ENCODE results near the gene PPP1R14D.

The PPP1R14D gene

DNA sequence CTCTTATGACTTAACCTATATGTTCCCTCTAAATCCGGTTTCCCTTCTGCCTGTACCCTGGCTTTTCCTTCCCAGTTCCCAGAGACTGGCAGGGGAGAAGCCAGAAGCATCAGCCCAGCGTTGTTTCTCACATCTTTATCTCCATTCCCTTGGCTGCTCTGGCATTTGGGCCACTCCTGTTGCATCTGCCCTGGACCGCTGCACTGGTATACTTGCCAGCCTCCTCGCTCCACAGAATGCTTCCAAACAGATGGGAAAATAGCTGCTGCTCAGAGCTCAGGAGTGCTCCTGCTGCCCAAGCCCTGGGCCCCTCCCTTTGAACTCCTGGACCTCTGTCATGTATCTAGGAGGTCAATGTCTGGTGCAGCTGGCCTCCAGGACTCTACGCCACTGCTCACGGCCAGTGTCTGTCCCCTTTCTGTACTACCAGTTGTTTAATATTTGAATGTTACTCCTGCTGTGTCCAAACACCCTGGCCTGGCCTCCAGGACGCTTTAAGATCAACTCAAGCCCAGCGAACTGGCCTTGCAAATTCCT is 22.1 kb upstream of the PPP1R14D start:
- DNase-seq: no peak

DNA sequence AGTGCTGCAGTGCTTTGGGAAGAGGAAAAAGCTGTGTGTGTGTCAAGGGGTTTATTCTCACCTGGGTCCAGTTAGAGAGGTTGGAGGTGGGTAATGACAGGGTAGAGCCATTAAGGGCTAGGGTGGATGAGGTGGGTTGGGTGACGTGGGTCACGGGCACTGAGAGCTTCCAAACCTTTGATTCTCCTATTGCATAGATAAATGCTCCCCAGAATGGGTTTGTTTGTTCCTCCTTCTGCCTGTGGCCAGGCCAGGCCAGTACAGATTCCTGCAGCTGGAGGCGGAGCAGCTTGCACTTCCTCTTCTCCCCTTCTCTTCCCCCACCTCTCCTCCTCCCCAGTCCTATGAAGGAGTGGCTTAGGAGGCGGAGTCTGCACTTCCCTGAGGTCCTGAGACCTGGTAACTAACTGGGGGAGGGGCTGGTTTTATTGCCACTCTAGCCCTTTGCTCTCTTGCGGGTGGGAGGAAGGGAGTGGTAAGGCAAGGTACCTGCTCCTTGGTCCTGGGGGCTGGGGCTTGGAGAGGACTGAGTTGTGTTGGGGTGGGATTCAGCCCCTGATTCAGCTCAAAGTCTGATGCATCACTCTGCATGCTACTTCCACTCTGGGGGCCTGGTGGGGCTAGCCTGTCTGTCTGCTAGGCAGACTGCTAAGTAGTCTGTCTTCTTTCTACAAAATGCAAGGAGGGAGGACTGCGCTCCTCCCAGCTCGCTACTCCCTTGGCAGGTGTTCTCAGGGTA is 18.9 kb upstream of the PPP1R14D start:
- peak; percentile 32 for DNase-seq

- no peak for DNase-seq
Measured at GRCh38 chr15:40846841-40847222, 18.3 kb upstream of the PPP1R14D start.

GRCh38 chr15:40845511-40846284 is 17.2 kb upstream of the PPP1R14D start:
- no peak for DNase-seq

- DNase-seq: no peak
Measured at GRCh38 chr15:40845036-40845435, 16.5 kb upstream of the PPP1R14D start.

- DNase-seq: peak; percentile 50
Measured at GRCh38 chr15:40844696-40845030, 16.2 kb upstream of the PPP1R14D start.

DNA sequence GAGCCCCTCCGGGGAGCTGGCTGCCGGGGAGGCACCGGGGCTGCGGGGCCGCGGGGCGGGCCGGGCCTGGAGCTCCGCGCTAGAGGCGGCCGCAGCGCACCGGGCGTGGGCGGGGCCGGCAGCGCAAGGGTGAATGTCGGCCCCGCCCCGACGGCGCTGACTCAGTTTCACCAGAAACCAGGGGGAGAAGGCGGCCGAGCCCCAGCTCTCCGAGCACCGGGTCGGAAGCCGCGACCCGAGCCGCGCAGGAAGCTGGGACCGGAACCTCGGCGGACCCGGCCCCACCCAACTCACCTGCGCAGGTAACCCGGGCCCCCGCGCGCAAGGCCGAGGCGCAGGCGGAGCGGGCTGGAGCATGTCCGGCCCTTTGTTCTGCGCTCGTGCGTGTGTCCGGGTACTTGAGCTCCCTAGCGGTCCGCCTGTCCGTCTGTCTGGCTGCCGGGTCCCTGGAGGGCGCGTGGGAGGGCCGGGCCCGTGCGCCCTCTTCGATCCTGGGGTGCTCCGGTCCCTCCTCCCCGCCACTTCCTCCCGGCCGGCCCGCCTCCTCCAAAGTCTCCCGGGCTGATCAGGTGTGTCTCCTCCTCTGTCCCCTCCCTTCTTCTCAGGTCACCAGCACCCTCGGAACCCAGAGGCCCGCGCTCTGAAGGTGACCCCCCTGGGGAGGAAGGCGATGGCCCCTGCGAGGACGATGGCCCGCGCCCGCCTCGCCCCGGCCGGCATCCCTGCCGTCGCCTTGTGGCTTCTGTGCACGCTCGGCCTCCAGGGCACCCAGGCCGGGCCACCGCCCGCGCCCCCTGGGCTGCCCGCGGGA is 15.6 kb upstream of the PPP1R14D start, which contains the start of gene SPINT1:
Gene SPINT1, plus strand, starts transcription at position 164 of the 811 bp plus-strand sequence. Its CDS starts 507 bp downstream, at position 671.
- peak; percentile 68 for DNase-seq

DNA sequence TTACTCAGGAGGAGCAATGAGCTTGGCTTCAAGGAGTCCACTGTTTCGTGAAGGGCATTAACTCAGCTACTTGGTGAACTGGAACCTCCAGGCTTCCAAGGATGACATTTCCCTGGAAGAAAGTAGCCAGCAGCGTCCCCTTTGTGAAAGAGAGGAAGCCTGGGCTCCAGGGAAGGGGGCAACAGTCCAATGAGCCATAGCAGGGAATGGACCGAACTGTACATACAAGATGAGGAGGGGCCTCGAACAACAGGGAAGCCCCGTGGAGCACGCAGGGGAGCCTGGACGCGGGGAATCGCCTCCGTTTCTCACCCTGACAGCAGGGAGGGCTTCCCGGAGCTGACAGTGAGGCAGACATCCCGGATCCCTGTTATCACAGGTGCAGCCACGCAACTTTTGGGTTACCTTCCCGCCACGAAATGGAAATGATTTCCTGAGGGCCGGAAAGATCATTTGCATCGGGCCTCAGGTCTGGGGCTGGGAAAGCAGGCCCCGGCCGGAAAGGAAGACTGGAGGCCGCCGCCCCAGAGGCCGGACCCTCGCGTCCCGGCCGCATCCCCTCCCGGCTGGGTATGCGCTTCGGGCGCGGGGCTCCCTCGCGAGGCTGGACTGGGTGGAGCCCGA is 14.9 kb upstream of the PPP1R14D start:
- DNase-seq: no peak

DNA sequence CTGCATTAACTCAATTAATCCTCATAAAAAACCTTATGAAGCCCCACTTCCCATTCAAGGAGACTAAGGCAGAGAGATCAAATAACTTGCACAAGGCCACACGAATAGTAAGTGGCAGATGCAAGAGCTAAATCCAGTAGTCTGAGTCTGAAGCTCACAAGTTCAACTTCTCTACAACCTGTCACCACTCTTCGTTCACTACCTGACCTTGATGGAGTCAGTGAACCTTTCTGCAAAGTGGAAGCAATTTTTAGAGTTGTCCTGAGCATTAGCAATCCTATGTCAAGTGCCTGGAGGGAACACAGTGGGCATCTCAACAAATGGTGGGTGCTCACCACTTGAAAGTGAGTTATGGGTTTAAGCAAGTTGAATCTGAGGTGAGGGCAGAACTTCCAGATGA is 13.2 kb upstream of the PPP1R14D start:
- DNase-seq: no peak

GRCh38 chr15:40838756-40839155 is 10.2 kb upstream of the PPP1R14D start:
- DNase-seq: no peak

GRCh38 chr15:40836020-40836419 is 7.5 kb upstream of the PPP1R14D start:
- no peak for DNase-seq

DNA sequence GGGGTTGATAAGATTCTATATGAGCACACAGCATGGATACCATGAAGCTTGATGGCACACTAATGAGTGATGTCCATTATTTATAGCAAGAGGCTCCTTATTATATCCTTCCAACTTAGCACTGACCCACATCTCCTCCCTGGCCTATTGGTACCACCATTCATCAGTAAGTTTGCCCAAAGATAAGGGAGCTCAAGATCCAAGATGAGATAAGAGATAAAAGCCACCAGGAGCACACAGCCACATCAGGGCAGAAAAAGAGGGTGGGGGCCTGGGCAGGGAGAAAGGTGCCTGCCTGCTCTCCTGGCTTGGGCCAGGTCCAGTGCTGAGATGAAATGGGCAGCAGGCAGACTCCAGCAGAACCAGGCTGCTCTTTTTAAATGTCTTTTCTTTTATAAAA is 4.4 kb upstream of the PPP1R14D start:
- DNase-seq: no peak

- DNase-seq: no peak
Measured at GRCh38 chr15:40831861-40832260, 3.4 kb upstream of the PPP1R14D start.

DNA sequence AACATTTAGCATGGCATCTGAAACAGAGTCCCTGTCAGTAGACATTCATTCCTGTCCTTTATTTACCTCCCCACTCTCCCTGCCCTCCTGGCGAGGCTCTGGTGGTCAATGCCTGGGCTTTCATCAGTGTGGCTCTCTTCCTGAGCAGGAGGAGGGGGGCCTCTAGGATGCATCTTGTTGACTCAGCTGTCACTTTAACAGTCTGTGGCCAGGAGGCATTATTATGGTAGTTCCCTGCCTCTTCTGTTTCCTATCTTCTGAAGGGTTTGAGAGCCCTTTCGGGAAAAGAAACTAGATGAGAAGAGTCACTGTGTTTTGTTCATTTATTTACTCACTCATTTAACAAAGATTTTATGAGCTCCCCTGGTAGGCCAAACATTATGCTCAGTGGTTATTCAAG is 2.4 kb upstream of the PPP1R14D start:
- no peak for DNase-seq

GRCh38 chr15:40829115-40829514 is 607 bp upstream of the PPP1R14D start:
- DNase-seq: no peak

- DNase-seq: no peak
Measured at GRCh38 chr15:40826423-40827075, 2.0 kb downstream of the PPP1R14D start.

DNA sequence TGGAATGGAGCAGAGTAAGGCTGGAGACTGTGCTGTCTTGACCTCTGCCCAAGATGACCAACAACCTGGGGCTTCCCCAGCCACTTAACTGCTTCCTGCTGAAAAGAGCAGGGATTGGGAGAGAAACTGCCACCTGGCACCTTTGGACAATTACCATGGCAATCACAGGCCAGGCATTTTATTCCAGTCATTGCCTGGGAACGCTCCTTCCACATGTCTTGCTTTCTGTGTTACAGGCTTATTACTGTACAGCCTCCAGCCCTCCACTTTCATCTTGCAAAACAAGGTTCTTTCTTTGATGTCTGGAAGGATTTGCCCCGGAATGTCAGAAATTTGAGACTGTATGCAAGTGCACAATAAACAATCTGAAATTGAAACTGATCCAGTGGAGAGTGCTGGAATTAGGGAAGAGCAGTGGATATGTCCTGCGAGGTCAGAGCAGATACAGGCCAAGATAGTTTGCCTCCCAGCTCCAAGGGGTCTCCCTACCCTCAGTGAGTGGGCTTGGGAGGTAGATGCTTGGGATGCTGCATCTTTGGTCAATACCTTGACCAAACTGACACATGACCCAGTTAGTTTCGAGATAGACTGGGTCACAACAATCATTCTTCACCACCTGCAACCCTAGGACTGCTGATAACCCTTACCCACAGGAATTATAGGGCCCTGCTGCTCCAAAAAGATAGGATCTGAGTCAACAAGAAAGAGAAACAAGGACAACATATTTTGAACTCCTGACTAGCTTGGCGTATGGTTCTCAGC is 2.7 kb downstream of the PPP1R14D start:
- no peak for DNase-seq

- no peak for DNase-seq
Measured at GRCh38 chr15:40823572-40824343, 4.8 kb downstream of the PPP1R14D start.

- DNase-seq: no peak
Measured at GRCh38 chr15:40821195-40821594, 7.3 kb downstream of the PPP1R14D start.

- no peak for DNase-seq
Measured at GRCh38 chr15:40819048-40819447, 9.5 kb downstream of the PPP1R14D start.
